Measurements from ENCODE around the gene SMCO2.

The SMCO2 gene

DNA sequence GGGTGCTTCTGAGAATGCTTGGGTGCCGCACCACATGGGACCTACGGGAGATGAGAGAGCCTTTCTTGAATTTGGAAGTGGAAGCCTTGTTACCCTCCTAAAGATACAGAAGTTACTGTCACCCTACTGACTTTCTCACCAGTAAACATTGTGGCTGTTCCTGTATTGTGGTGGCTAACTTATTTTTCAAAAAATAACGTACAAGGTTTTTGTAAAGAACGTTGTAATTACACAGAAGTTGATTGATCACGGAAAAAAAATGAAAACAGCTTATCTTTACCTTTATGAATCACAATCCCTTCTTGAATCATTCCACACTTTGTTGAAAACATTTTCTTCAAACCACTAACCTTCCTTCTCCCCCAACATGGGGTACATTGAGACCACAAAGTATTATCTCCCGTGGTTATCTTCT lies 55.5 kb downstream of the SMCO2 start:
- DNase-seq: peak; percentile 14

DNA sequence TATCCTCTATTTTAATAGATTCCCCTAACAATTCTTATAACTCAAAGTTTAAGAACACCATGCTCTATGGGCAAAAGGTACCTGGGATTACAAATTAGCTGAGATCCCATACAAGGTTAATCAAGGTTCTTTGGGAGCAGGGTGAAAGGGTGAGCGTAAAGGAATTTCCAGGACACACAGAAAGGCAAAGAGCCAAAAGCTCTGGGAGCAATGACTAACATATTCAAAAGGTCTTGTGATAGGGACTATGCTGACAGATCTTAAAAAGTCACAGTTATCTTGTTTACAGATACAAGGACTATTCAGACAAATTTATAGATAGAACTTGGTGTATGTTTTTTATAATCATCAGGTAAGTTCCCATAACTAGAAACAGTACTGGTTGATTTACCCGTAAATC lies 58.0 kb downstream of the SMCO2 start:
- DNase-seq: no peak

DNA sequence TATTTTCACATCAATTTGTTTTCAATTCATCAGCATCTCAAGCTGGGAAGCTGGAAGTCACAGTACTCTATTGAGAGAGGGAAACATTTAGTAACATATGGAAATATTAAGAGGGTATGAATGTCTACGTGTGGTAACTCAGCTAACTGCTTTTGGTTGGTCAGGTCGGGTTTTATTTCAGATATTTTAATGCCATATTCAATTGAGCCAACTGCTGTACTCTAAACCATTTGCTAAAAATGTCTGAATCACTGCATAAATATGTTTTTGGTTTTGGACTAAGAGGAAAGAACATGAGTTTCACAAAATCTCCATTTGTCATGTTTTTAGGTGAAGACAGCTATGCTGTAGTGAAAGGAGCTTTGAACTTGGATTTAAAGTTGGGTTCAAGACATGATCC lies 58.6 kb downstream of the SMCO2 start:
- no peak for DNase-seq

- no peak for DNase-seq
Observed at GRCh38 chr12:27505761-27506160, 59.2 kb downstream of the SMCO2 start.

DNA sequence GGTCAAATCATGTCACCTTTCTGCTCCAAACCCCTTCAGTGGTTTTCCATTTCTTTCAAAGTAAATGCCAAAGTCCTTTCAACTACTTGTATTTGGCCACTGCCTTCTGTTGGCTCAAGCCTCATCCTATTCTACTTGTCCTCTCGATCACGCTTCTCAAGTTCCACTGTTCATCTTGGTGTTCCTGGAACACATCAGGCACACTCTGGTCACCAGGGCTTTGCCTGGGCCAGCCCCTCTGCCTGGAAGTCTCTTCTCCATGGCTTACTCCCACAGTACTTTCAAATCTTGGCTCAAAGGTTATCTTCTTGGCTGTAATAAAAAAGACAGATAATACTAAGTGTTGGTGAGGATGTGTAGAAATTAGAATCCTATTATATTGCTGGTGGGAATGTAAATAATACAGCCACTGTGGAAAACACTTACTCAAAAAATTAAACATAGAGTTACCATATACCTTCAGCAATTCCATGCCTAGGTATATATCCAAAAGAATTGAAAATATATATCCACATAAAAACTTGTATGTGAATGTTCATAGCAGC lies 60.2 kb downstream of the SMCO2 start:
- DNase-seq: no peak

DNA sequence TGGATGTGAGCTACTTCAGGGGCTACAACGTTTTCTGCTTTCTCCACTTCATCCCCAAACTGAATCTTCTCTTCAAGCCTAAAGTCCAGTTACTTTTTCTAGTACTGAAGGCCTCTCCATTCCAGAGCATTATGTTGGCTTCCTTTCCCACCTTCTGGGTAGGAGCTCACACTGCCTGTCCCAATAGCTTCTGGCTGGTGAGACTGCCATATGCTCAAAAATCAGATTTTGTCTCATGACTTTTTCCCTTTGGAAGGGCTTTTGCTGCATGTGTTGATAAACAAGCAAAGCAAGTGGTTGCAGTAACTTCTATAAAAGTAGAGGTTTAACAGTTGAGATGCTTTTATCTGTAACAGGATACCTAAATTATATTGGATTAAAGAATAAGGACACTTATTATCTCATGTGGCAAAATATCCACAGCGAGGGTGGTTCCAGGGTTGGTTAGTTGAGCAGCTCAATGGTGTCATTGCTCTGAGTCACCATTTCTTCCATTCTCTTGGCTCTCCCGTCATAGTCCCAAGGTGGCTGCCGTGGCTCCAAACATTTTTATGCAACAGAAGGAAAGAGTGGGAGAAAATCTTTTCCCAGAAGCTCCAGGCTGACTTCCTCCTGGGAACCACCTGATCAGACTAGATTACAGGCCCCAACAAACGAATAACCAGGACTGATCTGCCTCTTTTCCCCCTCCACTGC lies 62.3 kb downstream of the SMCO2 start:
- DNase-seq: no peak

- DNase-seq: no peak
Observed at GRCh38 chr12:27511031-27511722, 64.6 kb downstream of the SMCO2 start.

DNA sequence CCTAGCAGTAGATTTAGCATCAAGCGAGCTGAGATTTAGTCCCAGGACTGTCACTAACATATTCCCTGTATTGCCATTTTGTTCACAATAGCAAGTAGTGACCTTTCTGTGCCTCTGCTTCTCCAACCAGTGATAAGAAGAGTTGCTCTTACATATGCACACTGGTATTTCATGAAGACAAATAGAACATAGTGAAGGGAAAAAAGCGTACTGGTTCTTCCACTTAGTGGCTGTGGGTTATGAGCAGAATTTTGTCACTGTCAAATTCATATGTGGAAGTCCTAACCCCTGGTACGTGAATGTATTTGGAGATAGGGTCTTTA lies 65.1 kb downstream of the SMCO2 start:
- DNase-seq: no peak

DNA sequence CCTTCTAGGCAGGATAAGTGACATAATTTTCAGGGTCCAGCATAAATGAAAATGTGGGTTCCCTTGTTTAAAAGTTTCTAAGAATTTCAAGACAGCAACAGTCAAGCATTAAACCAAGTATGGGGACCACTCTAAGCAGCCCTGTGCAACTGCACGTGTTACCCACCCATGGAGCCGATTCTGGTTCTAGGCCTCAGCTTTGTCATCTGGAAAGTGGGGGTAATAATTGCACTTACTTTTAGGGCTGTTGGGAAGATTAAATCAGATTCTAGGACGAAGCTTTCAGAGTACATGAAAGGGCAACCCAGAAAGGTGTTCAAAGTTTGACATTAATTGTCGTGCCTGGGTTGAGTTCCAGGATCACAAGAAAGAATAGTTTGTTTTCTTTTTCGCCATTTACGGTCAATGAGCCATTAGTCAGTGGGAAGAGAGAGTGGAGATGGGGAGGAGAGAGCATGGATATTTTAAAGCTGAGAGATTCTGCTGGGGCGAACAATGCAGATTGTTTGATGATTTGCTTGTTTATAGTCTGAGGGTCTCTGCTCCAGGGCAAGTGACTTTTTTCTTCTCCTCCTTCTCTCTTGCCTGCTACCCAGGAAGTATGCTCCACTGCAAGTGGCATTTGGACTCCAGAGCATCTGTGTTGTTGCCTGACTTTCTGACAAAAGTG lies 66.8 kb downstream of the SMCO2 start:
- DNase-seq: no peak

GRCh38 chr12:27515671-27516070 lies 69.1 kb downstream of the SMCO2 start:
- no peak for DNase-seq

- DNase-seq: no peak
Observed at GRCh38 chr12:27516625-27517024, 70.1 kb downstream of the SMCO2 start.

DNA sequence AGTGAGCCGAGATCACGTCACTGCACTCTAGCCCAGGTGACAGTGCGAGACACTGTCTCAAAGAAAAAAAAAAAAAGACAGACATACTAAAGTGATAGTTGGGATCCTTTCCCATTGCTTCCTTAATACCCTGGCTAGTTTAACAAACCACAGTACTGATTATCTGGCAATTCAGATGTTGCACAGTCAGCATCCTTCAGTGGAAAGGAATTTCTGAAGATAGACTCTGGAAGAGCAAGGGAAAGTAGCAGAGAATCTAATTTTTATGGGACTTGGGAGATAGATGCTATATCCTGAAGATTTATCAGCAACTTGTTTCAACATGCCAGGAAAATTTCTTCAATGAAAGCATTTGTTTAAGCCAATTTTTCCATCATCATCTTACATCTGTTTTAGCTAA lies 71.0 kb downstream of the SMCO2 start:
- no peak for DNase-seq

- DNase-seq: no peak
Observed at GRCh38 chr12:27517961-27518665, 71.6 kb downstream of the SMCO2 start.

GRCh38 chr12:27521066-27521465 lies 74.5 kb downstream of the SMCO2 start:
- peak; percentile 2 for DNase-seq

DNA sequence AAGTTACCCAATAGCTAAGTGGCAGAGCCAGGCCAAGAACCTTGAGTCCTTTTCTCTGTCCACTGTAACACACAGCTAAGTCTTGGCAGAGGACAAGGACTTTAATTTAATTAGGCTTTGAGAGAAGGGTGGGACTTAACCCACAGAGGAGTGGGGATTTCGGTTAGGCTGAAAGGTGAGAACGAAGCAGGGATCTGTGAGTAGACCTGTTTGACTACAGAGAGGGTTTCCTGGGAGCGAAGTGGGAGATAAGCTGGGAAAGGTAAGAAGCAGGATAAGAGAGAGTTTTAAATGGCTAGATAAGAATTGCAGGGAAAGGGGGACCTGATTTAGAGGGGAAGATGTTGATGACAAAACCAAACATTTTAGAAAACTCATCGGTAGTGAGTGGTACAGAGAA lies 75.4 kb downstream of the SMCO2 start:
- DNase-seq: no peak

DNA sequence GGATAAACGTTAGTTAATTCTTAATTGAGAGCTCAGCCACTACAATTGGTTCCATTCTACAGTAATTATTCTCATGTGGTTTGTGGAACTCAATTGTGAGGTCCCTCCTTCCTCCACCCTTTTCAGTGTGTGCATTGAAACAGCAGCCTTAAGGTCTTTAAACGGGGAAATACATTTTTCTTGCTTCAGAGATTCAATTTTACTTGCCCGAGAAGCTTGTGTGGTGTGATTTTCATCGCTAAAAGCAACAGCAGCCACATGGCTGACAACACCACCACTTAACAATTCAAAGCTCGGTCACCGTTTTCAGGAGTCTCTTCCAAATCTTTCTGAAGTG lies 76.7 kb downstream of the SMCO2 start:
- DNase-seq: peak; percentile 10

GRCh38 chr12:27523642-27524493 lies 77.3 kb downstream of the SMCO2 start, which contains the start of gene PPFIBP1:
TSS of gene PPFIBP1 (plus strand) at chr12:27524206. CDS start at chr12:27633397, 109,191 bp downstream.
- peak; percentile 93 for DNase-seq

- DNase-seq: no peak
Observed at GRCh38 chr12:27524494-27524835, 77.9 kb downstream of the SMCO2 start.

GRCh38 chr12:27524839-27525753 lies 78.6 kb downstream of the SMCO2 start:
- DNase-seq: no peak

- DNase-seq: no peak
Observed at GRCh38 chr12:27527512-27527911, 81.0 kb downstream of the SMCO2 start.

DNA sequence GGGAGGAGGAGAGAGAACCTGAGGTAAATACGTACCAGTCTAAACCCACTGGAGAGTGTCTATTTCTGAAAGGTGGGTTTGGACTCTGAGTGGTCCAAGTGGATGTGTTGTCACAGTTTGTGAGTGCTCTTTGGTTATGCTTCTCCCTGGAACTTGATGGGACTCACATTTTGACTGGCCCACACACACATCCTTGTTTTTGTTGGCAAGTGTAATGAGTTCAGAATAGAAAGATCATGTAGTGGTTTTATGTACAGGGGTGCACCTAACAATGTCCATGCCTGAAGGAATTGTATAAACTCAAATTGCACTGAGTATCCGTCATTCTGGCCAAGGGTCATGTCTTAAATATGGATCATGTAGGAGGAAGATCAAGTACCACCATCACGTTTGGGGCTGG lies 82.3 kb downstream of the SMCO2 start:
- no peak for DNase-seq
